ENCODE results near the gene EXD3. TPM values are rescaled to one million over a fixed set of nuclear protein-coding genes. Genes with fewer than 3 reads are reported as not detected.

The EXD3 gene
- total RNA-seq, 4 donors from 2014 or later, result 8.3 to 22.3 (median 14.2) TPM

- DNase-seq (ENCODE audit: extremely low spot score), result no peak
- 93% methylated on average over 17 of the region's 28 CpGs for WGBS
- peaks cover 0 to 54% (median 46%) of the 10 kb centered on the region in 4 donors for H3K36me3 ChIP-seq
- no peak overlapping the region for H3K27ac ChIP-seq (replicated peaks in 1 of 4)
- H3K4me1 ChIP-seq, result peaks cover 0 to under 1% (median under 1%) of the 10 kb centered on the region in 4 donors
- no peak for TF ChIP-seq EP300 (IDR thresholded peaks at IDR 0.05)
- TF ChIP-seq POLR2A (IDR thresholded peaks at IDR 0.05; ENCODE audit: low read depth), result no peak
- TF ChIP-seq POLR2AphosphoS5 (IDR thresholded peaks at IDR 0.05), result no peak
- TF ChIP-seq, protein P1, sequence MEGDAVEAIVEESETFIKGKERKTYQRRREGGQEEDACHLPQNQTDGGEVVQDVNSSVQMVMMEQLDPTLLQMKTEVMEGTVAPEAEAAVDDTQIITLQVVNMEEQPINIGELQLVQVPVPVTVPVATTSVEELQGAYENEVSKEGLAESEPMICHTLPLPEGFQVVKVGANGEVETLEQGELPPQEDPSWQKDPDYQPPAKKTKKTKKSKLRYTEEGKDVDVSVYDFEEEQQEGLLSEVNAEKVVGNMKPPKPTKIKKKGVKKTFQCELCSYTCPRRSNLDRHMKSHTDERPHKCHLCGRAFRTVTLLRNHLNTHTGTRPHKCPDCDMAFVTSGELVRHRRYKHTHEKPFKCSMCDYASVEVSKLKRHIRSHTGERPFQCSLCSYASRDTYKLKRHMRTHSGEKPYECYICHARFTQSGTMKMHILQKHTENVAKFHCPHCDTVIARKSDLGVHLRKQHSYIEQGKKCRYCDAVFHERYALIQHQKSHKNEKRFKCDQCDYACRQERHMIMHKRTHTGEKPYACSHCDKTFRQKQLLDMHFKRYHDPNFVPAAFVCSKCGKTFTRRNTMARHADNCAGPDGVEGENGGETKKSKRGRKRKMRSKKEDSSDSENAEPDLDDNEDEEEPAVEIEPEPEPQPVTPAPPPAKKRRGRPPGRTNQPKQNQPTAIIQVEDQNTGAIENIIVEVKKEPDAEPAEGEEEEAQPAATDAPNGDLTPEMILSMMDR (IDR thresholded peaks at IDR 0.05), result no peak
- no peak overlapping the region for H3K4me3 ChIP-seq
- intact Hi-C loops (cut with DNase I), result no loop called here
- no peaks in the 10 kb centered on the region for H3K27me3 ChIP-seq
- no peaks in the 10 kb centered on the region for H3K9me3 ChIP-seq
These were observed 29.5 kb downstream of the EXD3 start for GRCh38 chr9:137393176-137394150.

DNA sequence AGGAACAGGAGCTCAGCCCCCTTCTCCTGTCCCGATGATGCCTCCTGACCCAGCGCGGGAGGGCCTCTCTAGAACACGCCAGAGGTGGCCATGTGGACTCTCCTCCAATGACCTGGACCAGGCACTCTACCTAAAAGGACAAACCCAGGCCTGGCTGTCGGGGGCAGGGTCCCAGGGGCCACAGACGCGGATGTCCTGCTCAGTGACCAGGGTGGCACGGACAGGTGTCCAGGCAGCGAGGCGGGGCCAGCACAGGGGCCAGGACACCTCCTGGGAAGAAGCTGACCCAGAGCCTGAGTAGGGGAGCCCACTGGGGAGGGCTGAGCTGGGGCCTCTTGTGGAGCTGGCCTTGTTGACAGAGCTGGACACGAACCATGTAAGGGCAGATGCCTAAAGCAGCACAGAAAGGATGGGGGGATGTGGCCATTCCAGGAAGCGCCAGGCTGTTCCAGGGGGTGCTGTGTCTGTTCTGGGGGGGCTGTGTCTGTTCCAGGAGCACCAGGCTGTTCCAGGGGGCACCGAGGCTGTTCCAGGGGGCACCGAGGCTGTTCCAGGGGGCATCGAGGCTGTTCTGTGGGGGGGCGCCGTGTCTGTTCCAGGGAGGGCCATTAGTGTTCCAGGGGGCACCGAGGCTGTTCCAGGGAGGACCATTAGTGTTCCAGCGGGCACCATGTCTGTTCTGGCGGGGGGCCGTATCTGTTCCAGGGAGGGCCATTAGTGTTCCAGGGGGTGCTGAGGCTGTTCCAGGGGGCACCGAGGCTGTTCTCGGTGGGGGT is 30.5 kb downstream of the EXD3 start:
- 95% methylated on average over 16 of the region's 23 CpGs for WGBS
- TF ChIP-seq POLR2AphosphoS5 (IDR thresholded peaks at IDR 0.05) (no peak), EP300 (IDR thresholded peaks at IDR 0.05) (no peak), POLR2A (IDR thresholded peaks at IDR 0.05; ENCODE audit: low read depth) (no peak)
- TF ChIP-seq, protein P1 (IDR thresholded peaks at IDR 0.05), result no peak

DNA sequence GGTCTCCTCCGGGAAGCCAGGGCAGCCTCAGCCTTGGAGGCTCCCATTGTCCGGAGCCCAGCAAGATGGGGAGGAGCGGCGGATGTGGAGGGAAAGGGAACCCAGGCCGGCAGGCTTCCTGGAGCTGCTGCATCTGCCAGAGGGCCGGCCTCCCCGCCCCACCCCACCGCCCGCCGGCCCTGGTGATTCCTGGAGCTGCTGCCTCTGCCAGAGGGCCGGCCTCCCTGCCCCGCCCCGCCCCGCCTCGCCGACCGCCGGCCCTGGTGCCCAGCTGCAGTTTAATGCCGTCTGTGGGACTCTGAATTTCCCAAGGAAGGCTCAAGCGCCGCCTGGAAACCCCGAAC is 31.6 kb downstream of the EXD3 start:
- H3K4me1 ChIP-seq, result peaks cover 14 to 19% (median 15%) of the 10 kb centered on the region in 4 donors
- intact Hi-C loops (cut with DNase I), result no loop called here
- TF ChIP-seq POLR2A (IDR thresholded peaks at IDR 0.05; ENCODE audit: low read depth), result no peak
- TF ChIP-seq, protein P1 (IDR thresholded peaks at IDR 0.05), result no peak
- no peak for TF ChIP-seq EP300 (IDR thresholded peaks at IDR 0.05)
- TF ChIP-seq POLR2AphosphoS5 (IDR thresholded peaks at IDR 0.05), result no peak
- no peaks in the 10 kb centered on the region for H3K9me3 ChIP-seq
- H3K4me3 ChIP-seq, result peak overlapping the region in 1 of 4 donors; percentile 14
- peak overlapping the region; percentile 38 to 73 (median 58) for H3K27ac ChIP-seq (replicated peaks in 1 of 4)
- 81% methylated on average over 11 of the region's 22 CpGs for WGBS
- H3K36me3 ChIP-seq, result peaks cover 0 to 60% (median 37%) of the 10 kb centered on the region in 4 donors
- H3K27me3 ChIP-seq, result no peaks in the 10 kb centered on the region
- DNase-seq (ENCODE audit: extremely low spot score), result no peak

More for the DNA sequence above, 30.5 kb downstream of the EXD3 start:
- Histone ChIP-seq H3K27ac (replicated peaks in 1 of 4) (no peak overlapping the region), H3K4me1 (peaks cover 8 to 11% (median 10%) of the 10 kb centered on the region in 4 donors), H3K4me3 (no peak overlapping the region), H3K27me3 (no peaks in the 10 kb centered on the region), H3K36me3 (peaks cover 0 to 60% (median 45%) of the 10 kb centered on the region in 4 donors), H3K9me3 (no peaks in the 10 kb centered on the region)
- intact Hi-C loops (cut with DNase I), result no loop called here
- no peak for DNase-seq (ENCODE audit: extremely low spot score)

- WGBS, result 85% methylated on average over 33 of the region's 42 CpGs
- intact Hi-C loops (cut with DNase I), result no loop called here
- H3K36me3 ChIP-seq, result peaks cover 0 to 63% (median 34%) of the 10 kb centered on the region in 4 donors
- H3K27ac ChIP-seq (replicated peaks in 1 of 4), result peak overlapping the region; percentile 38 to 73 (median 58)
- H3K9me3 ChIP-seq, result no peaks in the 10 kb centered on the region
- no peaks in the 10 kb centered on the region for H3K27me3 ChIP-seq
- TF ChIP-seq EP300 (IDR thresholded peaks at IDR 0.05) (no peak), POLR2A (IDR thresholded peaks at IDR 0.05; ENCODE audit: low read depth) (no peak), POLR2AphosphoS5 (IDR thresholded peaks at IDR 0.05) (no peak)
- TF ChIP-seq, protein P1 (IDR thresholded peaks at IDR 0.05), result no peak
- H3K4me1 ChIP-seq, result peaks cover 14 to 19% (median 15%) of the 10 kb centered on the region in 4 donors
- DNase-seq (ENCODE audit: extremely low spot score), result no peak
- peak overlapping the region in 1 of 4 donors; percentile 14 for H3K4me3 ChIP-seq
These were observed 32.2 kb downstream of the EXD3 start for GRCh38 chr9:137390553-137391410.

All from esophagus muscularis mucosa (tissue), 4 donors.